IPS-20b (cell line): ENCODE measurements around the gene RRBP1.

Experiments
- H3K27ac ChIP-seq: one replicate; pipeline ENCODE4 v1.5.1; 2013; ENCODE audit warnings: low read length
- H3K27me3 ChIP-seq: 2 replicates; pipeline ENCODE4 v1.6.1; 2013; ENCODE audit warnings: mild to moderate bottlenecking, low read length, inconsistent platforms; ENCODE audit not compliant: insufficient read depth
- H3K36me3 ChIP-seq: 2 replicates; pipeline ENCODE4 v1.6.1; 2013; ENCODE audit warnings: low read depth, mild to moderate bottlenecking, inconsistent platforms, low read length, moderate library complexity; ENCODE audit not compliant: insufficient read depth
- H3K4me1 ChIP-seq: 2 replicates; pipeline ENCODE4 v1.6.1; 2013; ENCODE audit warnings: mild to moderate bottlenecking, control low read depth, inconsistent platforms, low read length, moderate library complexity; ENCODE audit not compliant: insufficient read depth
- H3K4me3 ChIP-seq: 2 replicates; pipeline ENCODE4 v1.5.1; 2013; ENCODE audit warnings: mild to moderate bottlenecking, low read length, inconsistent platforms
- H3K9ac ChIP-seq: 2 replicates; pipeline ENCODE4 v1.6.1; 2013; ENCODE audit warnings: low read depth, mild to moderate bottlenecking, inconsistent platforms, low read length, moderate library complexity
- H3K9me3 ChIP-seq: 2 replicates; pipeline ENCODE4 v1.6.1; 2013; ENCODE audit warnings: mild to moderate bottlenecking, low read depth, low read length, inconsistent platforms; ENCODE audit not compliant: insufficient read depth

RRBP1 gene

GRCh38 chr20:17679941-17680835, 1.9 kb downstream of the RRBP1 start:
- Histone ChIP-seq H3K9me3 (no peaks in the 10 kb centered on the region), H3K4me3 (peak overlapping the region; percentile 87), H3K27ac (no peak overlapping the region), H3K9ac (peak overlapping the region; percentile 81), H3K27me3 (0 out of 2 replicates have a peak, but pooled peaks cover 6% of the 10 kb centered on the region), H3K36me3 (peaks cover 41% of the 10 kb centered on the region), H3K4me1 (peaks cover 16% of the 10 kb centered on the region; the same call in 1 of the 2 replicates)

DNA sequence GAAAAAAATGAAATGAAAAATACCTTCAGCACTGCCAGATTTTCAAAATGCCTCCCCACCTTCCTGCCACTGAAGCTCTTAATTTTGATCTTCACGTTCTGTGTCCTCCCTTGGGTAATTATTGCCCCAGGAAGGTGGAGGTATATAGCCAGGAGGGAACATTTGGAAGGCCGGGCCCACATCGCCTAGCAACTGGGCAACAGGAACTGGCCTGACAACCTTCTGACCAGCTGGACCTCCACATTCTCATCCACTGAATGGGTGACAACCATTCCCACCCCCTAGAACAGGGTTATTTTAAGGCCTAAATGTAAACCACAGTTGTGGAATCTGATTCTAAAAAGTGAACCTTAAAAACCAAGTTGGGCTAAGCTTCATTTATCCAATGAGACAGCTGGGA, 3.2 kb downstream of the RRBP1 start:
- no peak overlapping the region for H3K4me3 ChIP-seq
- peaks cover 45% of the 10 kb centered on the region for H3K36me3 ChIP-seq
- no peaks in the 10 kb centered on the region for H3K9me3 ChIP-seq
- peaks cover 16% of the 10 kb centered on the region; the same call in 1 of the 2 replicates for H3K4me1 ChIP-seq
- no peak overlapping the region for H3K27ac ChIP-seq
- H3K27me3 ChIP-seq: no peaks in the 10 kb centered on the region
- no peak overlapping the region for H3K9ac ChIP-seq

GRCh38 chr20:17678295-17678694, 3.7 kb downstream of the RRBP1 start:
- H3K9ac ChIP-seq: no peak overlapping the region
- no peak overlapping the region for H3K27ac ChIP-seq
- peaks cover 45% of the 10 kb centered on the region for H3K36me3 ChIP-seq
- H3K4me3 ChIP-seq: no peak overlapping the region
- H3K27me3 ChIP-seq: no peaks in the 10 kb centered on the region
- no peaks in the 10 kb centered on the region for H3K9me3 ChIP-seq
- H3K4me1 ChIP-seq: peaks cover 16% of the 10 kb centered on the region; the same call in 1 of the 2 replicates

- Histone ChIP-seq H3K27ac (no peak overlapping the region), H3K27me3 (no peaks in the 10 kb centered on the region), H3K4me3 (no peak overlapping the region), H3K36me3 (peaks cover 45% of the 10 kb centered on the region), H3K9me3 (no peaks in the 10 kb centered on the region), H3K4me1 (peaks cover 14% of the 10 kb centered on the region; the same call in 1 of the 2 replicates), H3K9ac (no peak overlapping the region)
Observed at GRCh38 chr20:17676942-17677341, 5.1 kb downstream of the RRBP1 start.

DNA sequence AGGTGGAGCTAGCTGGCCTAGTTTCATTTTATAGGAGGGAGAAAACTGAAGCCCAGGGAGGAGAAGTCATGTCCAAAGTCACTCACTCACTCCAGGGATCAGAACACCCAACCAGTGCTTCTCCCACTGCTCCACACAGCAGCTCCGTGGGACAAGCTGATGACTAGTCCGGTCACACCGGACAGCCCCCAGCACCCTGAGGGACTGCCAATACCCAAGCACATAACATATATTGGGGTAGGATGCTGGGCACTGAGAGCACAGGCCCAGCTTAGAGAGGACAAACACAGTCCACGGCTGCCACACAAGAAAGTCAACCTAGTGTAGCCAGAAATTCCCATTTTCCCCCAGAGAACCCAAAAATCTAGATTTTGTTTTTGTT, 5.7 kb downstream of the RRBP1 start:
- Histone ChIP-seq H3K27ac (no peak overlapping the region), H3K27me3 (no peaks in the 10 kb centered on the region), H3K4me1 (peaks cover 14% of the 10 kb centered on the region; the same call in 1 of the 2 replicates), H3K4me3 (no peak overlapping the region), H3K9ac (no peak overlapping the region), H3K36me3 (peaks cover 45% of the 10 kb centered on the region), H3K9me3 (no peaks in the 10 kb centered on the region)

GRCh38 chr20:17675519-17676377, 6.3 kb downstream of the RRBP1 start:
- H3K9me3 ChIP-seq: no peaks in the 10 kb centered on the region
- H3K27me3 ChIP-seq: no peaks in the 10 kb centered on the region
- H3K9ac ChIP-seq: no peak overlapping the region
- H3K27ac ChIP-seq: no peak overlapping the region
- peaks cover 46% of the 10 kb centered on the region for H3K36me3 ChIP-seq
- H3K4me1 ChIP-seq: peaks cover 14% of the 10 kb centered on the region; the same call in 1 of the 2 replicates
- H3K4me3 ChIP-seq: no peak overlapping the region

GRCh38 chr20:17674722-17675518, 7.1 kb downstream of the RRBP1 start:
- no peak overlapping the region for H3K4me3 ChIP-seq
- peaks cover 49% of the 10 kb centered on the region for H3K36me3 ChIP-seq
- H3K4me1 ChIP-seq: peaks cover 8% of the 10 kb centered on the region; the same call in 1 of the 2 replicates
- no peak overlapping the region for H3K9ac ChIP-seq
- H3K27me3 ChIP-seq: no peaks in the 10 kb centered on the region
- H3K9me3 ChIP-seq: no peaks in the 10 kb centered on the region
- H3K27ac ChIP-seq: no peak overlapping the region

DNA sequence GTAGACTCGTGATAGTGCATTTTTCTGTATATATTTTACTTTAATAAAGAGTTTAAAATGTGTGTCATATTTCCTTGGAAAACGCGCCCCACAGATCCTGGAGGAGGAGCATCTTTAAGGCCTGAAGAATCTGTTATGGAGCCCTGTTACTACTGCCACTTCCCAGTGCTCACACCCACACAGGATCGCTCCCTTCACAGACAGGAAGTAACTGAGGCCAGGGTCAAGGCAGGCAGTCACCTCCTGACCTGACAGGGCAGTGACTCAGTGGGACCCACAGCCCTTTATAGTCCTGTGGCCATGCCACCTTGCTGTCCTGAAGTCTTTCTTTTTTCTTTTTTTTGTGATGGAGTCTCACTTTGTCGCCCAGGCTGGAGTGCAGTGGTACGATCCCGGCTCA, 9.0 kb downstream of the RRBP1 start:
- Histone ChIP-seq H3K36me3 (peaks cover 31% of the 10 kb centered on the region), H3K9me3 (no peaks in the 10 kb centered on the region), H3K4me1 (peaks cover 3% of the 10 kb centered on the region; the same call in 1 of the 2 replicates), H3K9ac (no peak overlapping the region), H3K27me3 (no peaks in the 10 kb centered on the region), H3K4me3 (no peak overlapping the region), H3K27ac (no peak overlapping the region)

GRCh38 chr20:17671565-17671964, 10.5 kb downstream of the RRBP1 start:
- H3K27me3 ChIP-seq: no peaks in the 10 kb centered on the region
- no peak overlapping the region for H3K9ac ChIP-seq
- H3K4me3 ChIP-seq: no peak overlapping the region
- no peaks in the 10 kb centered on the region for H3K9me3 ChIP-seq
- H3K27ac ChIP-seq: no peak overlapping the region
- peaks cover 21% of the 10 kb centered on the region for H3K36me3 ChIP-seq
- peaks cover 3% of the 10 kb centered on the region; the same call in 1 of the 2 replicates for H3K4me1 ChIP-seq

- H3K9me3 ChIP-seq: no peaks in the 10 kb centered on the region
- no peak overlapping the region for H3K4me3 ChIP-seq
- no peak overlapping the region for H3K9ac ChIP-seq
- peaks cover 16% of the 10 kb centered on the region for H3K36me3 ChIP-seq
- H3K27me3 ChIP-seq: no peaks in the 10 kb centered on the region
- peaks cover 3% of the 10 kb centered on the region; the same call in 1 of the 2 replicates for H3K4me1 ChIP-seq
- no peak overlapping the region for H3K27ac ChIP-seq
Observed at GRCh38 chr20:17671011-17671410, 11.0 kb downstream of the RRBP1 start.
